ENCODE results near the gene TMCO4. TPM values are rescaled to one million over a fixed set of nuclear protein-coding genes. Genes with fewer than 3 reads are reported as not detected.

Gene TMCO4
- total RNA-seq, 1 donor from 2014 or later = 10.2 TPM

DNA sequence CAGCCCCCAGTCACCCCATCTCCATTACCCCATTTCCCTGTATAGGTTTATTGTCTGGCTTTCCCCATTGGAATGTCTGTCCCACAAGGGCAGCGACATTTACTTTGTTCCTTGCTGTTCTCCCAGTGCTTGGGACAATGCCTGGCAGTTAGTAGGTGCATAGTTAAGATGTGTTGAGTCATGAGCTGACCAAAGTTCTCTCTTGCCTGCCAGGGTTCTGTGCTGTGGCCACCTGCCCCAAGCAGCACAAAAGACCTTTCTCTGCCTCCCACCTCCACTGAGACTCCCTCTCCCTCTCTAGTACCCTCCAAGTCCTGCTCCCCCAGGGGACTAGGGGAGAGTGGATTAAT, 40.0 kb downstream of the TMCO4 start:
- no peak overlapping the region for H3K27ac Mint-ChIP-seq
- TF ChIP-seq, protein P1, sequence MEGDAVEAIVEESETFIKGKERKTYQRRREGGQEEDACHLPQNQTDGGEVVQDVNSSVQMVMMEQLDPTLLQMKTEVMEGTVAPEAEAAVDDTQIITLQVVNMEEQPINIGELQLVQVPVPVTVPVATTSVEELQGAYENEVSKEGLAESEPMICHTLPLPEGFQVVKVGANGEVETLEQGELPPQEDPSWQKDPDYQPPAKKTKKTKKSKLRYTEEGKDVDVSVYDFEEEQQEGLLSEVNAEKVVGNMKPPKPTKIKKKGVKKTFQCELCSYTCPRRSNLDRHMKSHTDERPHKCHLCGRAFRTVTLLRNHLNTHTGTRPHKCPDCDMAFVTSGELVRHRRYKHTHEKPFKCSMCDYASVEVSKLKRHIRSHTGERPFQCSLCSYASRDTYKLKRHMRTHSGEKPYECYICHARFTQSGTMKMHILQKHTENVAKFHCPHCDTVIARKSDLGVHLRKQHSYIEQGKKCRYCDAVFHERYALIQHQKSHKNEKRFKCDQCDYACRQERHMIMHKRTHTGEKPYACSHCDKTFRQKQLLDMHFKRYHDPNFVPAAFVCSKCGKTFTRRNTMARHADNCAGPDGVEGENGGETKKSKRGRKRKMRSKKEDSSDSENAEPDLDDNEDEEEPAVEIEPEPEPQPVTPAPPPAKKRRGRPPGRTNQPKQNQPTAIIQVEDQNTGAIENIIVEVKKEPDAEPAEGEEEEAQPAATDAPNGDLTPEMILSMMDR (conservative IDR thresholded peaks at IDR 0.05) = no peak
- peaks cover 2% of the 10 kb centered on the region for H3K27me3 Mint-ChIP-seq
- no peak overlapping the region for H3K4me3 Mint-ChIP-seq
- no peak for DNase-seq (ENCODE audit: extremely low spot score, unreplicated experiment)
- H3K9me3 Mint-ChIP-seq = no peaks in the 10 kb centered on the region
- no peaks in the 10 kb centered on the region for H3K4me1 Mint-ChIP-seq (ENCODE audit: unreplicated experiment)
- H3K36me3 Mint-ChIP-seq = no peaks in the 10 kb centered on the region

DNA sequence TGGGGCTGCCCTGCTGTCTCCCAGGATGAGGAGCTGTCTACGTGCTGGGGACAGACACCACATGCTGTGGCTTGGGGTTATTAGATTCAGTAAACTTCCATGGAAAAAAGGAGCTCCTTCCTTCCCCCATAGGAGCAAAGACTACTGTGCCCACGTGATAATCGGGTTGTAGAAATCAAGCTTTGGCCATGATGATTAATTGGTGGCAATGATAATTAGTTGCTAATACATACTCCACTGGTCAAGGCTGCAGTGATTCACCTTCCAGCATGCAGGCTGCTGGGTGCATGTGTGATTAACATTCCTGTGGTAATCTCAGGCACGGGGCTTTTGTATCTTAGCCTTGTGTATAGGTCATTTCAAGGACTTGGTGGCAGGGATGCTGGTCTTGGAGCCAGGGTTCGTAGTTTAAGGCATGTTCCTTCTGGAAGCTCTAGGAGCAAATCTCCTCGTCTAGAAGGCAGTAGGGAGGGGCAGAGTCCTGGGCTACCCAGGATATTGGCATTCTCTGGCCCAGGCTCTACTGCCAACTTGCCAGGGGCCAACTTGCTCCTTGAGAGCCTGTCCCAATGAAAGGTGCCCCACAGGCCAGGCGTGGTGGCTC, 41.4 kb downstream of the TMCO4 start:
- TF ChIP-seq, protein P1 (conservative IDR thresholded peaks at IDR 0.05) = no peak
- Mint-ChIP-seq H3K27ac (no peak overlapping the region), H3K9me3 (no peaks in the 10 kb centered on the region), H3K36me3 (no peaks in the 10 kb centered on the region), H3K27me3 (peaks cover 2% of the 10 kb centered on the region), H3K4me3 (no peak overlapping the region), H3K4me1 (ENCODE audit: unreplicated experiment) (no peaks in the 10 kb centered on the region)
- DNase-seq (ENCODE audit: extremely low spot score, unreplicated experiment) = no peak

DNA sequence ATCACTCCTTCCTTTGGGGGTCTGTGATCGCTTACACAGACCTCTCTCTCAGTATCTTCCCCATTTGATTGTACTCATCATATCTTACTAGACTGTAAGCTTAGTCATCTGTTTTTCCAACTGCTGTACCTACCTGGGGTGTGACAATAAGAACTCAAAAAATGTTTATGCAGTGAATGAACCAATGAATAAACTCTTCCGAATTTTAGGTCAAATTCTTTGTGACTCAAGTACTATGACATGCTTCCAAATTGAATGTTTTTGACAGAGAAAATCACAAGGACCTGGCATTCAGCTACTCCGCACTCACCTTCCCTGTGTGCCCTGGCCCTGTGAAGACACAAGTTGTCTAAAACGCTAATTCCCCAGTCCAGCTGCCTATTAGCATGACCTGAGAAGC, 42.1 kb downstream of the TMCO4 start:
- Mint-ChIP-seq H3K4me1 (ENCODE audit: unreplicated experiment) (no peaks in the 10 kb centered on the region), H3K4me3 (no peak overlapping the region), H3K9me3 (no peaks in the 10 kb centered on the region), H3K27ac (no peak overlapping the region), H3K36me3 (no peaks in the 10 kb centered on the region), H3K27me3 (peaks cover 2% of the 10 kb centered on the region)
- no peak for DNase-seq (ENCODE audit: extremely low spot score, unreplicated experiment)
- TF ChIP-seq, protein P1 (conservative IDR thresholded peaks at IDR 0.05) = no peak

DNA sequence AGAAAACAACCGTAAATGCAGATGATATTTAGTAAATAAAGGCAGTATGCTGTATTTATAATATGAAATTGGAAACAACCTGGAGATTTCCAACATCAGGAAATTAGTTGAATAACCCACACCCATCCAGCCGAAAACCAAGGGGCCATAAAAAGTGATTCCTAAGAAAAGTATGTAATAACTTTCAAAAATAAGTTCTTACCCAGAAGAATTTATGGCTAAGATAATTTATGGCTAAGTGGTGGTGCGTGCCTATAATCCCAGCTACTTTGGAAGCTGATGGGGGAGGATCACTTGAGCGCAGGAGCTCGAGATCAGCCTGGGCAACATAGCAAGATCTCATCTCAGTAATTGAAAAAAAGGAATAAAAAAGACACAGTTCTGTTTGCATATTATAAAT, 43.2 kb downstream of the TMCO4 start:
- no peaks in the 10 kb centered on the region for H3K36me3 Mint-ChIP-seq
- no peaks in the 10 kb centered on the region for H3K4me1 Mint-ChIP-seq (ENCODE audit: unreplicated experiment)
- no peaks in the 10 kb centered on the region for H3K9me3 Mint-ChIP-seq
- no peak for DNase-seq (ENCODE audit: extremely low spot score, unreplicated experiment)
- H3K27ac Mint-ChIP-seq = no peak overlapping the region
- no peak overlapping the region for H3K4me3 Mint-ChIP-seq
- TF ChIP-seq, protein P1 (conservative IDR thresholded peaks at IDR 0.05) = no peak
- H3K27me3 Mint-ChIP-seq = peaks cover 2% of the 10 kb centered on the region

DNA sequence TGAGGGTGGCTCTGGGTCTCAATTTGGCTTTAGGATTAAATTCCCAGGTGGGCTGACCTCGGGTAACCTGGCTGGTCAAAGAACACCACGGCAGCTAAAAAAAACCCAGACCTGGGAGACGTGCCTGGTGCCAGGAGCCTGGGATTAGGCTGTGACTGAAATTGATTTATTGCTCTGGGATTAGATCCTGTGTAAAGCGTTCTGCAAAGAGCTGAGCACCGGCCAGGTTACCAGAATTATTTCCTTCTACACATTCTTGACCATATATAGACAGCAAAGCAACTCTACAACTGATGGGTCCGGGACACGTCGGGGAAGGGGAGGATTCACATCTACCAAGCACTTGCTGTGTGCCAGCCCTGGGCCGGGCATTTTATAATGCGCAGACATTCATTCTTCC, 45.2 kb downstream of the TMCO4 start:
- no peak for DNase-seq (ENCODE audit: extremely low spot score, unreplicated experiment)
- H3K27ac Mint-ChIP-seq = peak overlapping the region; percentile 8
- no peaks in the 10 kb centered on the region for H3K36me3 Mint-ChIP-seq
- no peaks in the 10 kb centered on the region for H3K9me3 Mint-ChIP-seq
- TF ChIP-seq, protein P1 (conservative IDR thresholded peaks at IDR 0.05) = no peak
- H3K4me1 Mint-ChIP-seq (ENCODE audit: unreplicated experiment) = no peaks in the 10 kb centered on the region
- H3K27me3 Mint-ChIP-seq = no peaks in the 10 kb centered on the region
- no peak overlapping the region for H3K4me3 Mint-ChIP-seq
